ENCODE data around the gene RASL10B. TPM values are rescaled to one million over a fixed set of nuclear protein-coding genes. Genes with fewer than 3 reads are reported as not detected.

The RASL10B gene
- total and polyA plus RNA-seq, 10 of the 15 experiments (the other 5 are each of a cell fraction or from before 2014, with no cell fraction given), result not detected

- DNase-seq (ENCODE audit: low read depth, low spot score), result no peak
- 38% methylated on average over 49 of the region's 73 CpGs for WGBS (ENCODE audit: insufficient coverage, insufficient replicate concordance, low lambda C conversion rate, missing lambda C conversion rate)
- no peak for TF ChIP-seq JUND (IDR thresholded peaks at IDR 0.05; ENCODE audit: low read depth, low read length)
- TF ChIP-seq TCF3 (IDR thresholded peaks at IDR 0.05; ENCODE audit: borderline replicate concordance, insufficient read depth, low read depth, low read length), result no peak
- TF ChIP-seq POLR2A (IDR thresholded peaks at IDR 0.05; ENCODE audit: low read depth, low read length), result no peak
- TF ChIP-seq TCF7 (IDR thresholded peaks at IDR 0.05; ENCODE audit: borderline replicate concordance), result no peak
- no peak for TF ChIP-seq NRF1 (conservative IDR thresholded peaks at IDR 0.05; ENCODE audit: low read depth, low read length)
- no peak for TF ChIP-seq BMI1 (IDR thresholded peaks at IDR 0.05; ENCODE audit: borderline replicate concordance)
- no peak for TF ChIP-seq HDAC6 (IDR thresholded peaks at IDR 0.05; ENCODE audit: unreplicated experiment)
- no peak for TF ChIP-seq ESRRA (IDR thresholded peaks at IDR 0.05; ENCODE audit: low read length)
- TF ChIP-seq CREM (IDR thresholded peaks at IDR 0.05; ENCODE audit: low read depth), result no peak
- TF ChIP-seq CUX1 (IDR thresholded peaks at IDR 0.05; ENCODE audit: insufficient replicate concordance, low read depth, low read length), result no peak
- TF ChIP-seq RB1 (IDR thresholded peaks at IDR 0.05; ENCODE audit: borderline replicate concordance), result no peak
- TF ChIP-seq DPF2 (IDR thresholded peaks at IDR 0.05), result no peak
- no peak for TF ChIP-seq REST (IDR thresholded peaks at IDR 0.05; ENCODE audit: low read depth, low read length)
- TF ChIP-seq POU2F2 (IDR thresholded peaks at IDR 0.05; ENCODE audit: borderline replicate concordance, low read depth, low read length), result no peak
- TF ChIP-seq GATAD2B (conservative IDR thresholded peaks at IDR 0.05; ENCODE audit: low read depth), result no peak
- no peak for TF ChIP-seq FOXK2 (IDR thresholded peaks at IDR 0.05)
- no peak for FAIRE-seq
- no peaks in the 10 kb centered on the region for H3K36me3 ChIP-seq (ENCODE audit: control insufficient read depth in 2 of 2, insufficient read depth in 2 of 2, low read length in 1 of 2)
- no peak overlapping the region for H3K27ac ChIP-seq (ENCODE audit: control insufficient read depth, insufficient read depth)
- H3K9me3 ChIP-seq (replicated peaks; ENCODE audit: control insufficient read depth, insufficient read depth, low read length), result no peaks in the 10 kb centered on the region
- H3K79me2 ChIP-seq (ENCODE audit: control insufficient read depth, insufficient read depth, low read length), result no peaks in the 10 kb centered on the region
- POLR2A ChIA-PET, result no interaction called here
- peaks cover 0 to 3% of the 10 kb centered on the region in 2 experiments; a peak in 2 of 4 replicates for H3K27me3 ChIP-seq (replicated peaks in 1 of 2; ENCODE audit: control insufficient read depth in 2 of 2, insufficient read depth in 2 of 2, low read length in 1 of 2)
- intact Hi-C loops (cut with micrococcal nuclease; ENCODE audit: unreplicated experiment) (loop anchor here (10.0 kb wide), 1 partner anchor 1316 kb away; no protein-coding TSS in a partner anchor), in situ Hi-C loops (cut with MboI) (loop anchor here (10.0 kb wide), 1 partner anchor 576 kb away; no protein-coding TSS in a partner anchor)
- no peak overlapping the region for H2AFZ ChIP-seq (ENCODE audit: control insufficient read depth, low read depth, low read length)
- H3K4me1 ChIP-seq (ENCODE audit: control insufficient read depth, insufficient read depth, low read length), result no peaks in the 10 kb centered on the region
- no peak overlapping the region for H3K4me2 ChIP-seq (ENCODE audit: control insufficient read depth, insufficient read depth)
- RAD21 ChIA-PET (ENCODE audit: unreplicated experiment), result no interaction called here
- CTCF ChIA-PET, result no interaction called here
- H3K9ac ChIP-seq (ENCODE audit: control insufficient read depth, insufficient read depth, low read length), result no peak overlapping the region
- SMC1A ChIA-PET (ENCODE audit: uncharacterized antibody, unreplicated experiment), result no interaction called here
- no TSS peak for BruUV-seq (replicated peaks)
- H3K4me3 ChIP-seq, result no peak overlapping the region
- peak; percentile 40; the same call in 1 of the 3 replicates for ATAC-seq
- H4K20me1 ChIP-seq (ENCODE audit: control insufficient read depth, insufficient read depth), result no peaks in the 10 kb centered on the region
Measured at GRCh38 chr17:35740997-35741931, 9.8 kb downstream of the RASL10B start.

Data from GM12878 (cell line).